Large intestine (tissue), 3 donors: ENCODE results near the gene PRLH. TPM values are rescaled to one million over a fixed set of nuclear protein-coding genes. Genes with fewer than 3 reads are reported as not detected.

ENCODE experiments used
- DNase-seq, 2 donors: peaks; one replicate each; pipeline versions ENCODE4 v3.0.0 to v3.0.0-alpha.2; 2013
- H3K27ac ChIP-seq: one replicate; pipeline ENCODE4 v1.5.1; 2013; ENCODE audit warnings: low read length
- H3K27me3 ChIP-seq: 2 replicates; pipeline ENCODE4 v1.6.1; 2013; ENCODE audit warnings: low read length; ENCODE audit not compliant: control insufficient read depth, insufficient read depth
- H3K36me3 ChIP-seq: 2 replicates; pipeline ENCODE4 v1.6.1; 2013; ENCODE audit warnings: low read length; ENCODE audit not compliant: control insufficient read depth, insufficient read depth
- H3K4me1 ChIP-seq: one replicate; pipeline ENCODE4 v1.6.1; 2013; ENCODE audit warnings: low read length; ENCODE audit not compliant: control insufficient read depth, insufficient read depth
- H3K4me3 ChIP-seq: one replicate; pipeline ENCODE4 v1.5.1; 2013; ENCODE audit warnings: low read length
- H3K9me3 ChIP-seq: one replicate; pipeline ENCODE4 v1.6.1; 2013; ENCODE audit warnings: mild to moderate bottlenecking, low read depth, low read length, moderate library complexity; ENCODE audit not compliant: control insufficient read depth
- WGBS: methylation state at CpG from one replicate; pipeline ENCODE4 v1.1.5; 2013; ENCODE audit warnings: low lambda C conversion rate; ENCODE audit not compliant: insufficient coverage; 5-methylcytosine and 5-hydroxymethylcytosine counted together
- polyA plus RNA-seq: library from polyadenylated mRNA; unstranded; fragments of 120-200 nt; gene quantifications from one replicate; pipeline ENCODE4 v1.2.1, GENCODE V29; 2013

Gene PRLH
- polyA plus RNA-seq, 1 donor: not detected

DNA sequence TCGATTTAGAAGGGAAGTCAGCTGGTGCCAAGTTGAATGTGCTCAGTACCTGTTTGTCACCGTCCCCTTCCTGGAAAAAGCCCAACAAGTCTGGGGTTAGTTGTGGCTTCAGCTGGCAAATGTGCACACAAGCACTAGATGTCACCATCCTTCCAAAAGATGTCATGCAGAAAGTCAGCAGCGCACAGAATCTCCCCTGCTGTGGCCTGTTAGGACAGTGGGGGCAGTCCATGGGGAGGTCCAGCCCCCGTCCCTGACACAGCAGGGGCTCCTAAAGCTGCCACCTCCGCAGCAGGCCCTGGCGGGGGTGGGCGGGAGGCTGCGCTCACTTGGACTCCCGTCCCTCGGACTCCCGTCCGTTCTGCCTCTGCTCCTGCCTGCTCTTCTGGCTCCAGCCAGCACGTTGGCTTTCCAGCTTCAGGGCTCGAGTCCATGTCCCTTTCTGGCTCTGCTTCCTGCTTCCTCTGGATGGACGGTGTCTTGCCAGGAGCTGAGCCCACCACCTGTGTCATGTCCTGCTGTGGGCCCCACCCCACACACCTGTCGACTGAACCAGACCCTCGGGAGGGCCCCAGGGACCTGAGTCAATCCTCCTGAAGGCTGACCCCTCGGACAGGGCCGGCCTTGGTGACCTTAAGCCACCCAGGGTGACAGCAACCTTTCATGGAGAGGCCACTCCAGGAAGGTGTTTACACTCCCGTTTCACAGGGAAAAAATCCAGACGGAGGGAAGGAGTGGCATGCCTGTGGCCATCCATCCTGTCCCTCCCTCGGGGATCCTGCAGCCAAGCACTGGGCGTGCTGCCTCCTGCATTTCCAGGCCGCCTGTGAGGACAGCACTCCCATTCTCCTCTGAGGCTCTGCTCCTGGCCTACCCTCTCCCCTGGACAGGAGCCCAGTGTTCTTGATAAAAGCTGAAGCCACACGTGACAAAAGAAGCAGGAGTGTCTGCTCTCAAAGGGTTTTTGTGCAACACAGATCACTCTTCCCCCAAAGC, 15.7 kb downstream of the PRLH start:
- Histone ChIP-seq H3K27me3 (no peaks in the 10 kb centered on the region), H3K36me3 (peaks cover 48% of the 10 kb centered on the region), H3K4me1 (peaks cover 8% of the 10 kb centered on the region), H3K9me3 (no peaks in the 10 kb centered on the region), H3K27ac (peak overlapping the region; percentile 40), H3K4me3 (no peak overlapping the region)
- WGBS: no CpG with 5 or more reads among the region's 25 CpGs
- DNase-seq: peak; percentile 34 to 44

DNA sequence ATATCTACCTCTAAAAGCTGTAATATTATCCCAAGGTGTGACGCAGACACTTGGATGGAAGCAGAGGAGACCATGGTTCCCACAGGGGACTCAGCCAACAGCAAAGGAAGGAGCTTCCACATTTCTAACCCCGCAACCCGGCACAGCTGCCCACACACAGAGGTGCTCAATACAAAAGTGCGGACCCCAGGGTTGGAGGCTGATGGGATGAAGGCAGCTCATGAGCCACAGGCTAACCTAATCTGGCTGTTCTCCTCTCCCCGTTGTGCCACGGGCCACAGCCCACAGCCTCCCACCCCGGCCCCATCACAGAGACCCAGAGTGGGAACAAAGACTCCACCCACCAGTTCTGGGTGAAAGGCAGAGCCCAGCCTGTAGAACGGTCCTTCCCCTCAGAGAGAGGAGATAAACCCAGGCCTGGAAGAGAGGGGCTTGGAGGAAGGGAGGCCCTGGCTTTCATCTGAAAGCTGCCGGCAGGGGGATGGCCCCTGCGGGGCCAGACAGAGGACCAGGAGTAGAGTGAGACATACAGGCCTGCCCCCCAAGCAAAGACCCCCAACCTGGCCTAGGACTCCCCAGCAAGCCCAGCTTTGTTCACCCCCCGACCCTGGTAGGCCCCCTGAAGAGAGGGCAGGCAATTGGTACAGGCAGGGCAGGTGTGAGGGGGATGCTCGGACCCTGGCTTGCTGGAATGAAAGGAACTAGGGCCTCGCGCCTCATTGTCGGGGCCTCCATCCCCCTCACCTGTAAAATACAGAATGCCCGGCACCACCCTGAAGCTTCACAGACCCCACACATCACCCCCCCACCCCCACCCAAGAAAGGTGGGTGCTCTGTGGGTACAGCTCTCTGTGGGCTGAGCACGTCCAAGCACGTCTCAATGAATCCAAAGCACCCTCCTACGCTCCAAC, 17.3 kb downstream of the PRLH start:
- H3K4me1 ChIP-seq: peaks cover 8% of the 10 kb centered on the region
- no peak overlapping the region for H3K4me3 ChIP-seq
- no peak for DNase-seq
- no peaks in the 10 kb centered on the region for H3K9me3 ChIP-seq
- H3K36me3 ChIP-seq: peaks cover 41% of the 10 kb centered on the region
- no CpG with 5 or more reads among the region's 19 CpGs for WGBS
- no peaks in the 10 kb centered on the region for H3K27me3 ChIP-seq
- H3K27ac ChIP-seq: no peak overlapping the region

DNA sequence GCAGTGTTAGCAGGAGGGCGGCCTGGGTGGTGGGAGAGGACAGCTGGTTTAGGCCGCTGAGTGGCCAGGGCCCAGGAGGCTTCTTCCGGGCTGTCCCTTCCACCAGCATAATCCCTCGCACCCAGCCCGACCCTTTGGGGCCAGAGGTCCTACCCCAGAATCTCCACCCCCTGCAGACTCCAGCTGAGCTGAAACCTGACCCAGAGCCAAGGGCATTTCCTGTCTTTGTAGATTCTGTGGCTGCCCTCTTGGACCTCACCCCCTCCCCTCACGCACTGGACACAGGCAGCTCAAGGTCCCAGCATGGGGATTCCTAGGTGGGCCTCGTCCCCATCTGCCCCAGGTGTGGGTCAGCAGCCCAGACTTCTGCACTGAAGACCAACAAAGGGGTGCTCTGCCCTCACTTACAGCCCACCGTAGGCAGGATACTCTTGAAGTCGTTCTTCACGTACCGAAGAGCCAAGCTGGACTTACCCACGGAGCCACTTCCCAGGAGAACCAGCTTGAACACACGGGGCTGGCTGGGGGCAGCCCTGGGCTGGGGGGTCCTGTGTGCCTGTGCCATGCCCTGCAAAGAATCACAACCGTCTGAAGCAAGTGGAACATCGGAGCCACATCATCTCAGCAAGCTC, 19.3 kb downstream of the PRLH start:
- H3K27ac ChIP-seq: no peak overlapping the region
- H3K9me3 ChIP-seq: no peaks in the 10 kb centered on the region
- H3K4me1 ChIP-seq: peaks cover 8% of the 10 kb centered on the region
- H3K27me3 ChIP-seq: no peaks in the 10 kb centered on the region
- peaks cover 36% of the 10 kb centered on the region for H3K36me3 ChIP-seq
- no peak overlapping the region for H3K4me3 ChIP-seq
- no peak for DNase-seq
- WGBS: no CpG with 5 or more reads among the region's 15 CpGs

DNA sequence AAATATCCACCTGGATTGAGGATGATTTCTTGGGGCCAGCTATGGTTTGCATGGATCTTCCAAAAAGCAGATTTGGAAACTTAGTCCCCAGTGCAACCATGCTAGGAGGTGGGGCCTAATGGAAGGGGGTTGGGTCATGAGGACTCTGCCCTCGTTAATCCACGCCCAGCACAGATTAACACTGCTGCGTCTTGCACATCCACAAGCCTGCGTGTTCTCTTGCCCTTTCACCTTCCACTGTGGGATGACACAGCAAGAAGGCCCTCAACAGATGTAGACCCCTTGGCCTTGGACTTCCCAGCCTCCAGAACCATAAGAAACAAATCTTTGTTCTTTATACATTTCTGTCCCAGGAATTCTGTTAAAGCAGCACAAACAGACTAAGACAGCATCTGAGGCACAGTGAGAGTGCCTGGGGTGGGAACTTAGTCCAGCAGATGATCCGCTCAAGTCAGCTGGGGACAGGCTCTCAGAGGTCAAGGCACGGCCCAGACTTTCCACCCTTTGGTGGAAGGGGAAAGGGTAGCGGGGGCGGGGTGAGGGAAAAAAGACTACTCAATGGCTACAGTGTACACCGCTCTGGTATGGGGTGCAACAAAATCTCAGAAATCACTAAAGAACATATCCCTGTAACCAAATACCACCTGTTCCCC, 21.8 kb downstream of the PRLH start:
- H3K4me1 ChIP-seq: peaks cover 19% of the 10 kb centered on the region
- H3K27ac ChIP-seq: peak overlapping the region; percentile 96
- no peaks in the 10 kb centered on the region for H3K9me3 ChIP-seq
- no peaks in the 10 kb centered on the region for H3K27me3 ChIP-seq
- WGBS: 100% methylated on average over 1 of the region's 9 CpGs
- peaks cover 25% of the 10 kb centered on the region for H3K36me3 ChIP-seq
- DNase-seq: peak; percentile 43 to 70
- peak overlapping the region; percentile 59 for H3K4me3 ChIP-seq

DNA sequence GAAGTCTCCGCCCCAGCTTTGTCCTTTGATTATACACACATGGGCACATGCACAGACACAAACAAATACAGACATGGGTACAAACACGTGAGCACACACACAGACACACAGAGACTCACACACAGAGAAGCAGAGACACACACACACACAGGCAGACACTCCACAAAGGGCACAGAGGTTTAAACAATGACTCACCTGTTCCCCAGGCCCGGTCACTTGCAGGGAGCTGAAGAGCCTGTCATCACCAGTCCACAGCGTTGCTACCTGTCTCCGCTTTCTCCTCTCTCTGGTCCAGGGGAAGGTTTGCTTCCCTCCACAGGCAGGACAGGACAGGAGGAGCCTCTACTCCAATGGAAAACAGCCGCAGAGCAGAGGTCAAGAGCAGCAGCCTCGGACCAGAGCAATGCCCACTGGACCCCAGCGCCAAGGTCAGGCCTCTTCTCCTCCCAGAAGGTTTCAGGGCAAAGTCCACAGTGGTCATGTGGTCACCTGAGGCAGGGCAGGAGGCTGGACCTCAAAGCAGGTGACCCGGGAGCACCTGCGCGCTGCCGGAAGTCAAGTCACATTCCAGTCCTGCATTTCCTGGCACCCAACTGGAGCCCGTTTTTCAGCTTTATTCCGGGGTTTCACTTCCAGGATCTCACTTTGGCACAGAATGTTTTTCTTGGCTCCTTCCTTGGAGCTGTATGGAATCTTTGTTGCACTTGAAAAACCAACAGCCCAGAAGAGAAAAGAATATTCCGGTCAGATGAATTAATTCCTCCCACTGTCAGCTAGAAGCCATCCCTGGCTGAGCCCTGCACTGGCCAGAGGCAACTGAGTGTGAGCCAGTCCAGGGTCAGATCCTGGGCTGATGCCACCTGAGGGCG, 24.1 kb downstream of the PRLH start, which contains the start of gene RAB17:
Gene RAB17, minus strand, starts transcription at position 463 of the 869 bp plus-strand sequence. CDS start 4,580 bp downstream, outside the sequence.
- Histone ChIP-seq H3K9me3 (no peaks in the 10 kb centered on the region), H3K27ac (peak within 1 kb of the TSS; percentile 96), H3K4me1 (peaks cover 41% of the 10 kb centered on the region), H3K4me3 (peak within 1 kb of the TSS; percentile 59), H3K36me3 (peaks cover 7% of the 10 kb centered on the region), H3K27me3 (no peaks in the 10 kb centered on the region)
- peak; percentile 92 to 95 for DNase-seq
- WGBS: 20% methylated on average over 1 of the region's 16 CpGs

DNA sequence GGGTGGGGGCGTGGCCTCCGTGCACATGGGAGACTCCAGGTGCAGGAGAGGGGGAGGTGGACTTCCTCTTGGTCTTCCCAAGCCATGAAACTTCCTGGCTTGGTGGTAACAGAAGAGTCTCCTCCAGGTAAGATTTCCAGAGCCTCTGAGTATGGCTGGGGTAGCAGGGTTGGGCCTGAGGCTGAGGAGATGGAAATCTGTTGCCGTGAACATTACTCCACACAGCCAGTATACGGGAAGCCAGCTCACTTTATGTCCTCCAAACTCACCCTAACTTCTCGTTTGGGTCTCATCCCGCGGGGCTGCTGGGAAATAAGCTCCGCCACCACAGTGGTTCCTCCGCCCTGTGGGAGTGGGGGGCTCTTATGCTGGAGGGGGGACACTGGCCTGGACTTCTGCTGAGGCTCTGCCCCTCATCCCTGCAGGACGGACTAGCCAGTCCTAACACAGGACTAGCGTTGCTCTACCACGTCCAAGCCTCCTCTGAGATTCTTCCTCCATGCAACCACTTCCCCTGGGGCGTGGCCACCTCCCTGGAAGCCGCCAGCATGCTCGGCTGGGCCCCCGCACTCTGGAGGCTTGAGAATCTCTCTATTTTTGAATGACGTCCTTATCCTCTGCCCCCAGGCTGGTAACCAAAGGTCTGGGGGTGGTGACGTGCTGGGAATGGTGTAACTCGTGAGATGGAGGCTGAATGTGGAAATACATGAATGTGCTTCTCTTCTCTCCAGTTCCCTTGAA, 24.9 kb downstream of the PRLH start:
- Histone ChIP-seq H3K27ac (peak overlapping the region; percentile 96), H3K4me1 (peaks cover 47% of the 10 kb centered on the region), H3K36me3 (no peaks in the 10 kb centered on the region), H3K4me3 (peak overlapping the region; percentile 59), H3K27me3 (no peaks in the 10 kb centered on the region), H3K9me3 (no peaks in the 10 kb centered on the region)
- peak in 1 of 2 donors; percentile 58 for DNase-seq
- 59% methylated on average over 2 of the region's 19 CpGs for WGBS

DNA sequence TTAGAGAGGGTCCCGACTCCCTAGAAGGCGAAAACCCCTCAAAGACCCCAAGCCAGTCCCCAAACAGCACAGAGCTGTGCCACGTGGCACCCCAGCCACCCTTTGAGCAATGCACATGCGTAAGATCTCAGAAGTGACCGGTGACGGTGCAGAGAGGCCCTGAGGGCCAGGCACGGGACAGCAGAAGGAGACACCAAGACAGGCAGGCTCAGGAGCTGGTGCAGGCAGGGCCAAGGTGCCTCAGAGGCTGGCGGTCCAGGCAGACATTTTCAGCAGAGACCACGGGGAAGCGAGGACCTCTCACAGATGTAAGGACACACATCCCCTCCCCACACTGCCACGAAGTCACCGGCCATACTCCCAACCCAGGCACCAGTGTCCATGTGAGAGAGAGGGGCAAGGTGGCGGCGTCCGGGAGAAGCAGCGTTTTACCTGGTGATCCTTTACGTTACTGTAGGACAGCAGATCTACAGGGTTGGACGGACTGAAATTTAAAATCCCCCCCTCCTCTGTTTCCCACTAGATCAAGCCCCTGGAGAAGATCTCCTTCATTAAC, 26.1 kb downstream of the PRLH start:
- DNase-seq: no peak
- H3K4me3 ChIP-seq: no peak overlapping the region
- H3K36me3 ChIP-seq: no peaks in the 10 kb centered on the region
- peaks cover 54% of the 10 kb centered on the region for H3K4me1 ChIP-seq
- H3K27me3 ChIP-seq: no peaks in the 10 kb centered on the region
- no peaks in the 10 kb centered on the region for H3K9me3 ChIP-seq
- WGBS: no CpG with 5 or more reads among the region's 18 CpGs
- H3K27ac ChIP-seq: no peak overlapping the region

DNA sequence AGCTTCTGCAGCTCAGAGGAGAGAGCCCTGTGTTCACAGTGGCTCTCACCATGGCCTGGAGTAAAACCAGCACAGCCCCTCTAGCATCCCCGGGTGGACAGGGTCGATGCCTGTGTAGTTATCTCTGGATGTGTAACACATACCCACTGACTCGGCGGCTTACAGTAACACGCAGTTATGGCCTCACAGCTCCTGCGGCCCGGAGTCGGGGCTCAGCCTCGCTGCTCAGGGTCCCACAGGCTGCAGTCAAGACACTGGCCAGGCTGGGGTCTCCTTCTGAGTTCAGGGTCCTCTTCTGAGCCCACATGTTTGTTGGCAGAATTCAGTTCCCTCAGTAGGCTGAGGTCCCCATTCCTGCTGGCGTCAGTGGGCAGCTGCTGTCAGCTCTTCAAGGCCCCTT, 26.7 kb downstream of the PRLH start:
- H3K36me3 ChIP-seq: no peaks in the 10 kb centered on the region
- no peaks in the 10 kb centered on the region for H3K9me3 ChIP-seq
- no peak overlapping the region for H3K27ac ChIP-seq
- H3K27me3 ChIP-seq: no peaks in the 10 kb centered on the region
- no peak for DNase-seq
- no peak overlapping the region for H3K4me3 ChIP-seq
- H3K4me1 ChIP-seq: peaks cover 54% of the 10 kb centered on the region
- no CpG with 5 or more reads among the region's 10 CpGs for WGBS
